GM19438 (cell line): ENCODE data around the gene ICOSLG.
"Not testable (repeated sequence)": the region's sequence is repeated elsewhere in the genome, so short reads cannot be mapped to it uniquely, and the experiment has no call there.

Source experiments
- ATAC-seq: cut with Tn5 transposase; IDR thresholded peaks from one replicate; pipeline ENCODE4 v1.9.1; 2021; ENCODE audit warnings: low read depth; ENCODE audit not compliant: unreplicated experiment

The ICOSLG gene

GRCh38 chr21:44265734-44266270 is 25.1 kb upstream of the ICOSLG start:
- ATAC-seq, result no peak

DNA sequence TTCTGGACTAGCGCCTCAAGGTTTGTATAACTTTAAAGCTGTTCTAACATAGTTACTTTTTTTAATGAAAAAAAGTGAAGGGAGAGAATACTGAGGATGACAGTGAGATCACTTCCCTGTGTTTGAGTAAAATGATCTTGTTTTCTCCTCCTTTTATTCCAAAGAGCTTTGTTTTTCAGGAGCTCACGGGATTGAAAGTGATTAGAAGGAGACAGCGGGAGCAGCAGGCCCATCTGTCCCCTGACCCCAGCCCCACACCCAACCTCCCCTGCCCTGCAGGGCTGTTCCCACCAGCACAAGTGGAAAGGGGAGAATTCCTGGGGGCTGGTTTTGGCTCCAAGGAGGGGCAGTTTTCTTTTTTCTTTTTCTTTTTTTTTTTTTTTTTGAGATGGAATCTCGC is 23.0 kb upstream of the ICOSLG start:
- ATAC-seq, result no peak

DNA sequence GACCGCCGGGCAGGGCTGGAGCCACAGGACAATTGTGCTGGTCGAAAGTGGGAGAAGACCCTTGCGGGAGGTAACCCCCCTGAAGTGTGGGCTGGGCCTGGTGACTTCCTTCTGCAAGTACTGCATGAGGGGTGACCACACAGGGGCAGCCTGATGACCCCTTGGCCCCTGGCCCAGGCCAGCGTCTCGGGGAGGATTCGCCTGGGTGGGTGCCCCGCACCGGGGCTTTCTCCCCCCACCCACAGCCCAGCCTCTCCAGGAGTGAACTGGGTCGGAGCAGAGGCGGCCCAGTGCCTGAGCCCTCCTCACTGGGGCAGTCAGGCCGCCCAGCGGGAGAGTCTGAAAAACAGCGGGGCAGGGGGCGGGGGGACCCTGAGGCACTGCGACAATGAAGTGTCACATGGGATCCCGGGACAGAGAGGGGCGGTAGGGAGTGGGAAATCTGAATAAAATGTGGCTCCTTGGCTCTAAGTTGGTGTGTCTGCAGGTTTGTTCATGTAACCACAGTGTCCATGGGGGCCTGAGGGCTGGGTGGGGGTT is 22.5 kb upstream of the ICOSLG start:
- no peak for ATAC-seq

- ATAC-seq, result no peak
Measured at GRCh38 chr21:44262338-44263056, 21.8 kb upstream of the ICOSLG start.

DNA sequence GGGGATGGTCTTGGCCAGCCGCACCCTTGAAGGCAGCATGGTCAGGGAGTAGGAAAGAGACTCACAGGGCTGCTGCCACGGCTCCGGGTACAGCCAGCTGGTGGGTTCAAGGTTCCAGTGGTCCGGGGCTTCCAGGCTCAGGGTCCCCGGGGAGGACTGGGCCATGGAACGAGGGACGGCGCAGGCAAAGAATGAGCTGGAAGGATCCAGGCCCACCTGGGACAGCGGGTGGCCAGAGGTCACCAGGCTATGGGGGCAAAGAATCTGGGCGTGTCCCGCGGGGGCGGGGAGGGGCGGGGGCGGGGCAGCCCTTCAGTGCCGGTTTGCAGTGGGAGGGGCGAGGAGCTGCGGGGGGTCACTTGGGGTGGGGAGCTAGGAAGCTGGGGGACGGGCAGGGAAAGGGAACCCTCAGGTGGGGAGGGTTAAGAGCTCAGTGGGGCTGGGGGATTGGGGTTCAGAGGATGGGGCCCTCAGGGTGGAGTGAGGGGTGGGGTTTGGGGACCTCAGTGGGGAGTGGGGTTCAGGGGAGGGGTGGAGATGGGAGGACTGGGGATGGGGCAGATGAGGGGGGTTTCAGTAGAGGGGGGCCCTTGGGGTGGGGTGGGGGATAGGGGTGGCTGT is 21.0 kb upstream of the ICOSLG start, which contains the start of gene DNMT3L:
Gene DNMT3L, minus strand, starts transcription at position 223 of the 621 bp plus-strand sequence. CDS start 638 bp downstream, outside the sequence.
- no peak for ATAC-seq

GRCh38 chr21:44260791-44261631 is 20.3 kb upstream of the ICOSLG start:
- no peak for ATAC-seq

- no peak for ATAC-seq
Measured at GRCh38 chr21:44260066-44260465, 19.3 kb upstream of the ICOSLG start.

GRCh38 chr21:44259082-44259705 is 18.5 kb upstream of the ICOSLG start:
- ATAC-seq, result no peak

- no peak for ATAC-seq
Measured at GRCh38 chr21:44258056-44258725, 17.4 kb upstream of the ICOSLG start.

DNA sequence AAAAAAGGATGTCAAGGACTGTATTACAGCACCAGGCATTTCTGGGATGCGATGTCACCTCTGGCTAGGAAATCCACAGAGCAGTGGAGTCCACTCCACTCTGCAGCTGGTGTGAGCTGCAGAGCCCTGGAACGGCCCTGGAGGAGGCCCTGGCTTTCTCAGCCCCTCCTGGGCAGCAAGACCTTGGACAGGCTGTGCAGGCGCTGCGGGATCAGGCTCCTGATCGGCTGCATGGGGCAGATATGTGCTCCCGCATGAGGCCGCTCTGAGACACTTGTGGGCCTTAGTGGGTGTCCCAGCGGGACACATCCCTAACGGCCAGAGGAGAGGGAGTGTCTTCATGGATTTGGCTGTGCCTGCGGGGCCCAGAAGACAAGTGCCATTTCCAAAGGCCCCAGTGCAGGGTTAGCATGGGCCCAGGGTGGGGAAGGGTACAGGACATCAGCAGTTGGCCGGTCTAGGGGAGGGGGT is 14.8 kb upstream of the ICOSLG start:
- no peak for ATAC-seq

GRCh38 chr21:44253832-44254710 is 13.3 kb upstream of the ICOSLG start:
- ATAC-seq, result no peak

GRCh38 chr21:44249204-44250037 is 8.7 kb upstream of the ICOSLG start:
- ATAC-seq, result not testable (repeated sequence)

DNA sequence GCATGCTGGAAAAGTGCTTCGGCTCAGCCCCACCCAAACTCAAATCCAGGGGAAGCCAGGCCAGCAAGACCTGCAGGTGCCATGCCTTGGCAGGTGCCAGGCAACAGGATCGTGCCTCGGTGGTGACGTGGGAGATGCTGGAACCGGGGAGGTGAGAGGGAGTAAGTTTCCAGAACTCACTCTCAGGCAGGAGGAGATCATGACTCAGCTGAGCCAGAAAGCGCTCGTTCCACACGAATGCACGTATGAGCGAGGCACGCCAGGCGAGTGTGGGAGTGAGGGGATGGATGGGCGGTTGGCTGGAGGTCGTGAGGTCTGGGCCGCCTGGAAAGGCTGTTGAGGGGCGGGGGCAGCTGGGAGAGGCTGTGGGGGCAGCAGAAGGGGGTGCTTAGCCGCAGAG is 7.2 kb upstream of the ICOSLG start:
- ATAC-seq, result not testable (repeated sequence)

DNA sequence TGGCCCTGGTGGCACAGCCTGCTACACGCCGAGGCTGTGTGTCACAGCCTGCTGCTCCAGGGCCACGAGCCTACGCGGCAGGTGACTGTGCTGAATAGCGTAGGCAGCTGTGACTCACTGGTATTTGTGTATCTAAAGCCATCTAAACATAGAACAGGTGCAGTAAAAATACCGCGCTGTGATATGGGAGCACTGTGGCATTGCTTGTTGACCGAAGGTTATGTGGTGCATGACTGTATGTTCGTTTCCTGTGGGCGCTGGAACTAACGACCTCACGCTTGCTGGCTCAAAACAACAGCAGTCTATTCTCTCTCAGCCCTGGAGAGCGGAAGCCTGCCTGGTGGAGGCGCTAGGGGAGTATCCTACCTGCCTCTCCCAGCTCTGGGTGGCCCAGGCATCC is 3.2 kb upstream of the ICOSLG start:
- ATAC-seq, result peak; percentile 47

DNA sequence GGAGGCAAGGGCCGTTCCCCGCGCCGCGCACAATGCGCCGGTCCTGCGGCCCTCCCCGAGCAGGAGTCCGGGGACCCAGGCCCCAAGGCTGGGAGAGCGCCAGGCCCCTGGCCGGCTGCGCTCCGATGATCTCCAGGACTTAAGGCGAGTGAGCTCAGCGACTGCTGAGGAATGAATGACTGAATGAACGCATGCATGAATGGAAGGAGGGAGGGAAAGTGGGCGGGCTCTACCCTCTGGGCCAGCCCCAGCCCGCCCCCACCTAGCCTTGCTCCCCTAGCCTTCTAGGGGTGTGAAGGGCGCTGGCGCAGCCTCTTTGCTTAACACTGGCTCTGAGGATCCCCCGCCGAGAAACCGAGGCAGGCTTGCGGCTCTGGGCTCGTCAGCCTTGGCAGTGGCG is 538 bp upstream of the ICOSLG start:
- peak; percentile 37 for ATAC-seq

DNA sequence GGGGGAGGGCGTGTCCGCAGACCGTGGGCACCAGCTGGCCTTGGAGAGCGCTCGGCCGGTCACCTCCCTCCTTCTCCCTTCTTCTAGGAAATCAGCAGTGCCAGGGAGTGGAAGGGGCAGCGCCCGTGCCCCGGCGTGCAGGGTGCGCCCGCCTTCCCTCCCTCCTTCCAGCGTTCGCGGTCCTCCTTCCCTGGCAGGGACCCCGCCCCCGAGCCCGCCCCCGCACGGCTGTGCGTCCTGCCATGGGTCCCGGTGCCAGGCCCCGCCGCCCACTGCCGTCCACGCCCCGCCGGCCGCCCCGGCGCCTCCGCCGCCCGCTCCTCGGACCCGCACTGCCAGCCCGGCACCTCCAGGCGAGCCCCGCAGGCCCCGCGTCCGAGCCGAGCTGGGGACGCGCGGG is 390 bp downstream of the ICOSLG start:
- ATAC-seq, result not testable (repeated sequence)

- not testable (repeated sequence) for ATAC-seq
Measured at GRCh38 chr21:44229561-44229960, 11.2 kb downstream of the ICOSLG start.

- not testable (repeated sequence) for ATAC-seq
Measured at GRCh38 chr21:44228109-44228508, 12.6 kb downstream of the ICOSLG start.
